A673 (cell line): ENCODE data around the gene LRP1. TPM values are rescaled to one million over a fixed set of nuclear protein-coding genes. Genes with fewer than 3 reads are reported as not detected.

Experiments
- BruUV-seq: library from RNA; stranded (reverse); fragments of 400-500 nt; replicated peaks from 2 replicates; lab custom pipeline; 2021; lab: Mats Ljungman, UMichigan
- CTCF ChIA-PET: fragments of 300-600 bp; sonication (Branson Sonifier 250); formaldehyde crosslinking; loops from one replicate; lab custom pipeline; 2022; ENCODE audit warnings: antibody characterized with exemption; lab: Charles Lee
- POLR2A ChIA-PET: fragments of 300-600 bp; sonication (Branson Sonifier 250); formaldehyde crosslinking; loops from one replicate; lab custom pipeline; 2022; ENCODE audit warnings: antibody characterized with exemption; ENCODE audit not compliant: low non-redundant PET; lab: Charles Lee
- DNase-seq: peaks from one replicate; pipeline ENCODE4 v3.0.0-alpha.2; 2015; ENCODE audit warnings: low spot score
- H3K27ac ChIP-seq: fragments of 200-600 bp; sonication (generic); 2 replicates; pipeline ENCODE4 v1.5.1; 2016; ENCODE audit warnings: mixed run types, low read depth, mild to moderate bottlenecking, mixed read lengths, antibody characterized with exemption, low read length; ENCODE audit not compliant: poor library complexity, severe bottlenecking
- H3K27me3 ChIP-seq: fragments of 200-600 bp; sonication (generic); replicated peaks from 2 replicates; pipeline ENCODE4 v1.6.1; 2017; ENCODE audit warnings: mixed run types, low read depth, mild to moderate bottlenecking, mixed read lengths, antibody characterized with exemption, low read length; ENCODE audit not compliant: insufficient read depth, poor library complexity
- H3K36me3 ChIP-seq: fragments of 200-600 bp; sonication (generic); 2 replicates; pipeline ENCODE4 v1.6.1; 2016; ENCODE audit warnings: mixed run types, mild to moderate bottlenecking, mixed read lengths, antibody characterized with exemption, low read length; ENCODE audit not compliant: insufficient read depth, poor library complexity, severe bottlenecking
- H3K4me1 ChIP-seq: fragments of 200-600 bp; sonication (generic); 2 replicates; pipeline ENCODE4 v1.6.1; 2017; ENCODE audit warnings: mixed run types, mild to moderate bottlenecking, mixed read lengths, antibody characterized with exemption, low read length; ENCODE audit not compliant: insufficient read depth, poor library complexity, severe bottlenecking
- H3K4me3 ChIP-seq: fragments of 200-600 bp; sonication (generic); 2 replicates; pipeline ENCODE4 v1.5.1; 2016; ENCODE audit warnings: low read depth, mixed run types, mild to moderate bottlenecking, mixed read lengths, low read length; ENCODE audit not compliant: poor library complexity, severe bottlenecking
- H3K9me3 ChIP-seq: fragments of 200-600 bp; sonication (generic); 2 replicates; pipeline ENCODE4 v1.6.1; 2016; ENCODE audit warnings: mixed run types, low read depth, mild to moderate bottlenecking, mixed read lengths, antibody characterized with exemption, low read length; ENCODE audit not compliant: poor library complexity, severe bottlenecking
- EZH2 ChIP-seq: fragments of 200-600 bp; sonication (generic); IDR thresholded peaks from 2 replicates; pipeline ENCODE4 v1.6.1; 2017; ENCODE audit warnings: borderline replicate concordance, low read depth, mild to moderate bottlenecking, mixed read lengths, antibody characterized with exemption, low read length; ENCODE audit not compliant: poor library complexity, severe bottlenecking
- intact Hi-C: fragments of 100-400 bp; cut with micrococcal nuclease; formaldehyde crosslinking; loops from one replicate; pipeline ENCODE4 v1.10.0; 2022; ENCODE audit not compliant: unreplicated experiment
- total RNA-seq: library from RNA; stranded (reverse); gene quantifications from 2 replicates; pipeline ENCODE4 v1.2.3, GENCODE V29; 2021
- TF ChIP-seq, protein P1 (sequence below): fragments of 300-800, 200-600 bp; sonication (generic); conservative IDR thresholded peaks from 2 replicates; pipeline ENCODE4 v1.5.1; 2017; ENCODE audit warnings: low read depth, mild to moderate bottlenecking, antibody characterized with exemption, low read length, moderate library complexity, mixed read lengths

The LRP1 gene
- total RNA-seq, 1 experiment from 2014 or later: 31.0 TPM

DNA sequence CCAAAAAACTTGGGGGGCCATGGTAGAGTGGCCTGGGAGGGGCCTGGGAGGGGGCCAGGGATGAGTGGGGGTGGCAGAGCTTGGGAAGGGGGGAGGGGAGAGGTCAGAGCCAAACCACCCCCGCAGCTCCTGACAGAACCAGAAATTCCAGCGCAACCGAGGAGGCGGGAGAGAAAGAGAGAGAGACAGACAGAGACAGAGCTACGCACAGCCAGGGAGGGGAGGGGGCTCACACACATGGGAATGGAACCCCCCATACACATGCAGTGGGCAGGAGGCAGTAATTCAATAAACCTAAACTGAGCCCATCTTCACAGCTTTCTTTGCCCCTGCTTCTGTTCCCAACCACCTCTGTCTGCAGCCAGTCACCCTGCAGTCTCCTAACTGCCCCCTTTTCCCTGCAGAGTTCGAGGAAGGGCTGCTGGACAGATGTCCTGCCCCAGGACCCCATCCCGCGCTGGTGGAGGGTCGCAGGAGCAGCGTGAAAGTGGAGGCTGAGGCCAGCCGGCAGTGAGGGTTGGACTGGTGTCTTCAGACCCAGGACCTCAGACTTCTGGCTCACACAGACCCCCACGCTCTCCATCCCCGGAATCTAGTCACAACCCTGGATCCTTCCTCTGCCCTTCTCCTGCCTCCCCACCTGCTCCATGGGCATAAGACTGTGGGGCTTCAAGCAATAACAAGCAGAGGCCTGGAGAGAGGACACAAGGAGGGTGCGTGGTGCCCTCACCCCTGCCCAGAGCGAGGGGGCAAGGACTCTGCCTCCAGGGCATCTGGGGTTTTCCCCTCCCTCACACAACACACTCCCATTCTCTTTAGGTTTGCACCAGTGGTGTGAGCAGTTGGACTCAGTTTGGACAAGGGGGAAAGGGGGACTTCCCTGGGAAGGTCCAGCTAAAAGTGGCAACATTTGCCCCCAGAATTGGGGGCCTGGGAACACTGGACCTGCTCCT, 33.8 kb upstream of the LRP1 start:
- H3K4me1 ChIP-seq: peaks cover 45% of the 10 kb centered on the region
- H3K27me3 ChIP-seq: no peaks in the 10 kb centered on the region
- POLR2A ChIA-PET: interaction anchor here (0.5 to 0.7 kb wide), 2 partner anchors 16 to 138 kb away, joined by 7 to 9 read pairs; partner anchors contain the start of gene STAT6
- BruUV-seq: no TSS peak
- CTCF ChIA-PET: interaction anchor here (0.5 to 3.1 kb wide), 8 partner anchors 16 to 883 kb away, joined by 3 to 23 read pairs (median 4); partner anchors contain the start of genes NEMP1 and STAT6
- intact Hi-C loops: loop anchor here (2.0 kb wide), 1 partner anchor 16 kb away; the partner anchor contains the start of gene STAT6
- H3K27ac ChIP-seq: peak overlapping the region; percentile 91
- TF ChIP-seq, protein P1, sequence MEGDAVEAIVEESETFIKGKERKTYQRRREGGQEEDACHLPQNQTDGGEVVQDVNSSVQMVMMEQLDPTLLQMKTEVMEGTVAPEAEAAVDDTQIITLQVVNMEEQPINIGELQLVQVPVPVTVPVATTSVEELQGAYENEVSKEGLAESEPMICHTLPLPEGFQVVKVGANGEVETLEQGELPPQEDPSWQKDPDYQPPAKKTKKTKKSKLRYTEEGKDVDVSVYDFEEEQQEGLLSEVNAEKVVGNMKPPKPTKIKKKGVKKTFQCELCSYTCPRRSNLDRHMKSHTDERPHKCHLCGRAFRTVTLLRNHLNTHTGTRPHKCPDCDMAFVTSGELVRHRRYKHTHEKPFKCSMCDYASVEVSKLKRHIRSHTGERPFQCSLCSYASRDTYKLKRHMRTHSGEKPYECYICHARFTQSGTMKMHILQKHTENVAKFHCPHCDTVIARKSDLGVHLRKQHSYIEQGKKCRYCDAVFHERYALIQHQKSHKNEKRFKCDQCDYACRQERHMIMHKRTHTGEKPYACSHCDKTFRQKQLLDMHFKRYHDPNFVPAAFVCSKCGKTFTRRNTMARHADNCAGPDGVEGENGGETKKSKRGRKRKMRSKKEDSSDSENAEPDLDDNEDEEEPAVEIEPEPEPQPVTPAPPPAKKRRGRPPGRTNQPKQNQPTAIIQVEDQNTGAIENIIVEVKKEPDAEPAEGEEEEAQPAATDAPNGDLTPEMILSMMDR: no peak
- TF ChIP-seq EZH2: no peak
- no peak for DNase-seq
- peak overlapping the region; percentile 2 for H3K4me3 ChIP-seq
- peaks cover 75% of the 10 kb centered on the region for H3K36me3 ChIP-seq
- H3K9me3 ChIP-seq: no peaks in the 10 kb centered on the region

DNA sequence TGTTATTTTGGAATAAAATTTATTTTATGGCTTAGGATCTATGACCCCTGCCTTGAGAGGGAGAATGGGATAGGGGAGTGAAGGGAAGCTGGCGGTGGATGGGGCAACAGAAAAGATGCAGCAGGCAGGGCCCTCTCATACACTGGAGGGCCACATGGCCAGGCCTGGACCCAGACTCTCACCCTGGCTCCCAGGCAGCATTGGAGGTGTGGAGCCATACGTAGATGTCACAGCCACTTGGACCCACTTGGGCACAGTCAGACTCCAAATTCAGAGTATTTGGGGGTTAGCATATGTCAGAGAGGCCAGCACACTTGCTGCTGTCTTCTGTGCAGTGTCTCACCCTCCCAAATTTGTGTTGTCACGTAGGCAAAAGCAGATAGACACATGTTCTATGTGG, 32.8 kb upstream of the LRP1 start:
- Histone ChIP-seq H3K27ac (peak overlapping the region; percentile 91), H3K4me1 (peaks cover 45% of the 10 kb centered on the region), H3K4me3 (no peak overlapping the region), H3K9me3 (no peaks in the 10 kb centered on the region), H3K27me3 (no peaks in the 10 kb centered on the region), H3K36me3 (peaks cover 83% of the 10 kb centered on the region)
- intact Hi-C loops: loop anchor here (2.0 kb wide), 1 partner anchor 15 kb away; the partner anchor contains the start of gene STAT6
- TF ChIP-seq EZH2: no peak
- TF ChIP-seq, protein P1: no peak
- ChIA-PET POLR2A (no interaction called here), CTCF (no interaction called here)
- DNase-seq: no peak
- no TSS peak for BruUV-seq

DNA sequence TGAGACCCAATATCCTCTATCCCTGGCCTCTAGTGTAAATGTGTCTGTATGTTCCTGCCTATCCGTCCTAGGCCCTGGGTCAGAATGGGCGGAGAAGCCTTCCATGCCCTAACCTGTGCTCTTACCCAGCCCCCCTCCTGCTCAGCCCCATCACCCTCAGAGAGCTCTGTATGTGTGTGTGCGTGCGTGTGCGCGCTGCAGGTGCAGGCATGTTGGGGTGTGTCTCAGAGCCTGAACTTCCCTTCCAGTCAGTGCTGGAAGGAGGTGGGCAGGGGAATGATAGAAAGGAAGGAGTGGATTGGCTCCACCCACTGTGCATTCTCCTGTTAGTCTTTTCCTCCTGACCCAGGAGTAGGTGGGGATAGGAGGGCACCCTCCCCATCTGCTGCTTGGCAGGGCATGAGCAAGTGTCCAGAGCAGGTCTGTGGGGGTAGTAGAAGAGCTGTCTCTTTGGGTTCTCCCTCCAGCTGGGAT, 32.1 kb upstream of the LRP1 start:
- no peaks in the 10 kb centered on the region for H3K9me3 ChIP-seq
- H3K36me3 ChIP-seq: peaks cover 76% of the 10 kb centered on the region
- no peaks in the 10 kb centered on the region for H3K27me3 ChIP-seq
- H3K4me1 ChIP-seq: peaks cover 39% of the 10 kb centered on the region
- H3K4me3 ChIP-seq: no peak overlapping the region
- BruUV-seq: no TSS peak
- TF ChIP-seq, protein P1: no peak
- no peak for TF ChIP-seq EZH2
- peak overlapping the region; percentile 53 for H3K27ac ChIP-seq
- DNase-seq: no peak
- intact Hi-C loops: no loop called here
- CTCF ChIA-PET: no interaction called here
- POLR2A ChIA-PET: interaction anchor here (0.6 kb wide), 1 partner anchor 412 kb away, joined by 13 read pairs; no protein-coding TSS in a partner anchor
